GM21526 (cell line): ENCODE data around the gene KIF3B.
A peak's percentile ranks its signal among the peaks of the same experiment; 100 is the strongest.
"Not testable (repeated sequence)": the region's sequence is repeated elsewhere in the genome, so short reads cannot be mapped to it uniquely, and the experiment has no call there.

Experiments used
- ATAC-seq: cut with Tn5 transposase; IDR thresholded peaks from one replicate; pipeline ENCODE4 v1.9.1; 2021; ENCODE audit warnings: moderate library complexity; ENCODE audit not compliant: unreplicated experiment, low FRiP score

Gene KIF3B

GRCh38 chr20:32246208-32246607, 31.2 kb upstream of the KIF3B start:
- not testable (repeated sequence) for ATAC-seq

DNA sequence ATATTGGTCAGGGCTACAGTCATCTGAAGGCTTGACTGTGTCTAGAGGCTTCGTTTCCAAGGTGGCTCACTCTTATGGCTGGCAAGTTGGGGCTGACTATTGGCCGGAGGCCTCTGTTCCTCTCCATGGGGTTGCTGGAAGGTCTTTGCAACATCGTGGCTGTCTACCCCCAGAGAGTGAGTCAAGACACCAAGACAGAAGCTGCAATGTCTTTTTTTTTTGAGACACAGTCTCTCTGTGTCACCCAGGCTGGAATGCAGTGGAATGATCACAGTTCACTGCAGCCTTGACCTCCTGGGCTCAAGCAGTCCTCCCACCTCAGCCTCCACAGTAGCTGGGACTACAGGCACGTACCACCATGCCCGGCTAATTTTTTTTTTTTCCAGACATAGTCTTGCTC, 29.4 kb upstream of the KIF3B start:
- ATAC-seq: no peak

- ATAC-seq: no peak
These were observed 28.3 kb upstream of the KIF3B start for GRCh38 chr20:32249030-32249738.

GRCh38 chr20:32251470-32251869, 26.0 kb upstream of the KIF3B start:
- no peak for ATAC-seq

- ATAC-seq: no peak
These were observed 25.3 kb upstream of the KIF3B start for GRCh38 chr20:32252189-32252588.

DNA sequence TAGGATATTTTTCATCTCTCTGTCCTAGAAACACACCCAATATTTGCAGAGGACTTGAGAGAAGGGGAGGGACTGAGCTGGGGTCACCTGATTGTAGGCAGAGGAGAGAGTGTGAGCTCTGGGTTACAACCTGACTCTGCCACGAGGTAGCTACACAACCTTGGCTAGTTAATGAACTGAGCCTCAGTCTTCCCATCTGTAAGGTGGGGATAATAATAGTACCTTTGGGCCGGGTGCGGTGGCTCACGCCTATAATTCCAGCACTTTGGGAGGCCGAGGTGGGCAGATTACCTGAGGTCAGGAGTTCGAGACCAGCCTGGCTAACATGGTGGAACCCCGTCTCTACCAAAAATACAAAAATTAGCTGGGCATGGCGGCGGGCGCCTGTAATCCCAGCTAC, 16.5 kb upstream of the KIF3B start:
- ATAC-seq: not testable (repeated sequence)

DNA sequence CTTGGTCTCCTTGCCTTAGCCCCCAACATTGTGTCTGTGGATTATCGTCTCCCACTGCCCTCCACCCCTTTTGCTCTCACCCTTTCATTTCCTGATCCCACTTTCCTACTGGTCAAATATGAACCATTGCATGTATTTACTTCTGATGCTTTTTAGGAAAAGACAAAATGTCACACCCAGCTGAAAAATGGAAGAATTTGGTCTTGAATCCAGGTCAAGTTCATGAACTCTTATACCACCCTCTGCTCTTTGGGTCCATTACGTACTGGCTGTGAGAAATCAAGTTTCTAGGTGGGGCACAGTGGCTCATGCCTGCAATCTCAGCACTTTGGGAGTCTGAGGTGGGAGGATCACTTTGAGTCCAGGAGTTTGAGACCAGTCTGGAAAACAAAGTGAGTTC, 15.8 kb upstream of the KIF3B start:
- no peak for ATAC-seq

DNA sequence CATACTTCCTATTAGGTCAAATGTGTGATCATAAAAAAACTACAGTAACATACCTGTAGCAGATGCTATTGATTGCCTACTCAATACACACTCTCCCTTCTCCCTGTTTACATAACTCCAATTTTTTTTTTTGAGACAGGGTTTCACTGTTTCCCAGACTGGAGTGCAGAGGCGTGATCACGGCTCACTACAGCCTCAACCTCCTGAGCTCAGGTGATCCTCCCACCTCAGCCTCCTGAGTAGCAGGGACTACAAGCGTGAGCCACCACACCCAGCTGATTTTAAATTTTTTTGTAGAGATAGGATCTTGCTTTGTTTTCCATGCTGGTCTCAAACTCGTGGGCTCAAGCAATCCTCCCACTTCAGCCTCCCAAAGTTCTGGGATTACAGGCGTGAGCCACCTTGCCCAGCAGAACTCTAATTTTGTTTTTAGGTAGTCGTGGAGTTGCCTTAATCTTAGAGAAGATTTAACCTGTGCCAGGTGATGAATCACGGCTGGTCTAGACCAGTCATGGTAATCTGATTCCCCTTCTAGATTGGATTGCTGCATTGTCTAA, 14.0 kb upstream of the KIF3B start:
- ATAC-seq: no peak

GRCh38 chr20:32271620-32272019, 5.8 kb upstream of the KIF3B start:
- no peak for ATAC-seq

DNA sequence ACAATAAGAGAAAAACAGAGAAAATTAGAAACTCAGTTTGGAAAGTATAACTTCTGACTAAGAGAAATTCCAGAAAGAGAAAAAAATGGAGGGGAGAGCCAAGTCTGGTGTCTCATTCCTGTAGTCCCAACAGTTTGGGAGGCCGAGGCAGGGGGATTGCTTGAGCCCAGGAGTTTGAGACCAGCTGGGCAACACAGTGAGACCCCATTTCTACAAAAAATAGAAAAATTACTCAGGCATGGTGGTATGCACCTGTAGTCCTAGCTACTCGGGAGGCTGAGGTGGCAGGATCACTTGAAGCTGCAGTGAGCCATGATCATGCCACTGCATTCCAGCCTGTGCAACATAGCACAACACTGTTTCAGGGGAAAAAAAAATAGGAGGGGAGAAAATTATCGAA, 3.1 kb upstream of the KIF3B start:
- ATAC-seq: no peak

DNA sequence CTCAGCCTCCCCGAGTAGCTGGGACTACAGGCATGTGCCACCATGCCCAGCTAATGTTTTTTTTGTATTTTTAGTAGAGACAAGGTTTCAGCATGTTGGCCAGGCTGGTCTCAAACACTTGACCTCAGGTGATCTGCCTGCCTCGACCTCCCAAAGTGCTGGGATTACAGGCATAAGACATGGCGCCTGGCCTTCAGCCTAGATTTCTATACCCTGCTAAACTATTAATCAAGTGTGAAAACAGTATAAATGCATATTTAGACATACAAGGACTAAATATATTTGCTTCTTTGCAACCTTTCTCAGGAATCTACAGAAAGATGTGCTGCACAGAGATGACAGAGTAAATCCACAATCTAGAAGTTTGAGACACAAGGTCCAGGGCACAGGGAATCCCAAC, 2.3 kb upstream of the KIF3B start:
- not testable (repeated sequence) for ATAC-seq

- ATAC-seq: peak; percentile 59
These were observed 770 bp downstream of the KIF3B start for GRCh38 chr20:32278199-32278643.

GRCh38 chr20:32281711-32282110, 4.3 kb downstream of the KIF3B start:
- ATAC-seq: no peak

- ATAC-seq: no peak
These were observed 5.0 kb downstream of the KIF3B start for GRCh38 chr20:32282461-32282860.

DNA sequence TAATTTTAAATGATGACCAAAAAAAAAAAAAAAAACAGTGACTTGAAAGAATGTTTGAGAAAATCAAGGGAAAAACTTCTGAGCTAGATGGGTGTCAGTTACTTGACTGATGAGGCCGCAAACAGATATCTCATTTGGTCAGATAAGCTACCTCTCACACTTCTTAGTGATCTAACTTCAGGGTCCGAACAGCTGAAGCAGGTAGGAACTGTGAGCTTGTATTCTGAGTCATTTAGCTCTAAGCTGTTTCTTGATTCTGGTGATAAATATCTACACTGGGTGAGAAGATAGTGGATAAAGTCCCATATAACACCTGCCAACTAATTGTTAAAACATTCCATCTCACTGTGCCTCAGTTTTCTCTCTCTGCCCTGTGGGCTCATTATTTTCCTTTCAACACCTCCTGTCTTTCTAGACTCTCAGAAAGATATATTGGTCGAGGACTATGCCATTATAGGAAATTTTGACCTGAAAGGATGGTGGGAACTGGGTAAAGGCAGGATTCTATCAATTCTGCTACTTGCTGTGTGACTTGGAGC, 7.7 kb downstream of the KIF3B start:
- peak; percentile 39 for ATAC-seq

- peak; percentile 47 for ATAC-seq
These were observed 8.3 kb downstream of the KIF3B start for GRCh38 chr20:32285621-32286371.

GRCh38 chr20:32287231-32287638, 9.8 kb downstream of the KIF3B start:
- ATAC-seq: no peak

DNA sequence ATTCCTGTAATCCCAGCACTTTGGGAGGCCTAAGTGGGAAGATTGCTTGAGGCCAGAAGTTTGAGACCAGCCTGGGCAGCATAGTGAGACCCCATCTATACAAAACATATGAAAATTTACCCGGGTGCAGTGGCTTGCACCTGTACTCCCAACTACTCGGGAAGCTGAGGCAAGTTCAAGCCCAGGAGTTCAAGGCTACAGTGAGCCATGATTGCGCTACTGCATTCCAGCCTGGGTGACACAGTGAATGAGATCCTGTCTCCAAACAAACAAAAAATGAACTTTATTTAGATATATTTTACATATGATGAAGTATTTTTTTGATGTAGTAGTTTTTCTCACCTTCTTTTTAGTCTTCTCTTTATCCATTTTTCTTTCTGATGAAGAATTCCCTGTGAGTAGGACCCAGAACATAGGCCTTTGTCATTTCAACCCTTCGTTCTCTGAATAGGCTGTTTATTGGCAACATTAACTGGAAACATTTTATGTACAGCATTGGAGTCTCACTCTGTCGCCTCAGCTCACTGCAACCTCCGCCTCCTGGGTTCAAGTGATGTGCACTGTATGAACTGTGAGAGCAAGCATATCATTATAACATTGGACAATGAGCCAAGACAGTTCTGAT, 10.9 kb downstream of the KIF3B start:
- no peak for ATAC-seq

- not testable (repeated sequence) for ATAC-seq
These were observed 11.8 kb downstream of the KIF3B start for GRCh38 chr20:32289299-32289660.

GRCh38 chr20:32289661-32290431, 12.4 kb downstream of the KIF3B start:
- no peak for ATAC-seq
